Suprapubic skin (tissue), 4 donors: Measurements from ENCODE around the gene HAL.
A peak's percentile ranks its signal among the peaks of the same experiment; 100 is the strongest.

Experiments used
- EP300 ChIP-seq: sonication (generic); formaldehyde crosslinking; IDR thresholded peaks from one replicate; pipeline ENCODE4 v1.6.1; 2017; ENCODE audit warnings: antibody characterized with exemption
- POLR2A ChIP-seq, 2 donors: fragments of 450-650 bp; IDR thresholded peaks; one replicate each; pipeline ENCODE4 v1.6.1; 2017; ENCODE audit warnings: antibody characterized with exemption in 2 of 2, mild to moderate bottlenecking in 2 of 2, moderate library complexity in 2 of 2
- POLR2AphosphoS5 ChIP-seq, 3 donors: sonication (generic); formaldehyde crosslinking; IDR thresholded peaks; one replicate each; pipeline ENCODE4 v1.6.1; 2017; ENCODE audit warnings: antibody characterized with exemption in 3 of 3
- TF ChIP-seq, protein P1 (sequence below), 2 donors: fragments of 200-600 bp in 1 of 2; fragments of 450-650 bp in 1 of 2; sonication (generic) in 1 of 2; IDR thresholded peaks; one replicate each; pipeline ENCODE4 v1.5.1; 2016 to 2019; ENCODE audit warnings: antibody characterized with exemption in 2 of 2, mild to moderate bottlenecking in 1 of 2, moderate library complexity in 1 of 2

DNA sequence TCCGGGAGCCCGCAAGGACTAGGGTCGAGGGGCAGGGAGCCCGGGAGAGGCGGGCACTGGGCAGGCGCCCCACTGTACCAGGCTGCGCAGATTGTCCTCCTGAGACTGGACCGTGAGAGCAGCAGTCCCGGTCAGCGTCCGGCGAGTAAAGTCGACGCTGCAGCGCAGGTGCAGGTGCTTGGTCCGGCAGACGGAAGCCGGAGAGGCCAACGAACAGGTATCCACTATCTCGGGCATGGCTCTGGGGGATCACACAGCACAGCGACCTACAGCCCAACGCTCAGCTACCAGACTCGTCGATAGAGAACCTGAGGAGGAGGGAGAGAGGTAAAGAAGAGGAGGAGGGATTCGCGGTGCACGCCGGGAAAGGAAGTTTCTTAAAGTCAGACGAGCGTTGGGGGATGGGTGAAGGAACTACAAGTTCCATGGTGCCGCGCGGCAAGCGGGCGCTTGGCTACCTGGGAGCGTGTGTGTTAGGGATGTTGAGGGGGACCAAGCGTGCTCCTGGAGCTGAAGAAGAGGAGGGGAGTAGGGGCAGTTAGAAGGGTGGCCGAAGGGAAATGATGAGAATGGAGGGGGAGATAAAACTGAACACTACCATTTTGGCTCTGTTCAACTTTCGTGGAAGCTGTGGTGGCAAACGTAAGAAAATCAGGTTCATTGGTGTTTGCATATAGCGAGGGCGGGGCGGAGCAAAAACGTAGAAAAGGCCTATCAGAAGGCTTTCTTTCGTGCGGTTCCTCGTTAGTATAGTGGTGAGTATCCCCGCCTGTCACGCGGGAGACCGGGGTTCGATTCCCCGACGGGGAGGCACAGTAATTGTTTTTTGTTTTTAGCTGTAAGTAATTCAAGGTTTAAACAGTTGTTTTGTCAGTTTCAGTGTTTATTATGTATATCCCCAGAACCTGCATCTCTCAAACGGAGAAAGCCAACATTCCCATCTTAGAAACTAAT, 39.4 kb upstream of the HAL start, which contains the start of gene LTA4H:
- TF ChIP-seq, protein P1, sequence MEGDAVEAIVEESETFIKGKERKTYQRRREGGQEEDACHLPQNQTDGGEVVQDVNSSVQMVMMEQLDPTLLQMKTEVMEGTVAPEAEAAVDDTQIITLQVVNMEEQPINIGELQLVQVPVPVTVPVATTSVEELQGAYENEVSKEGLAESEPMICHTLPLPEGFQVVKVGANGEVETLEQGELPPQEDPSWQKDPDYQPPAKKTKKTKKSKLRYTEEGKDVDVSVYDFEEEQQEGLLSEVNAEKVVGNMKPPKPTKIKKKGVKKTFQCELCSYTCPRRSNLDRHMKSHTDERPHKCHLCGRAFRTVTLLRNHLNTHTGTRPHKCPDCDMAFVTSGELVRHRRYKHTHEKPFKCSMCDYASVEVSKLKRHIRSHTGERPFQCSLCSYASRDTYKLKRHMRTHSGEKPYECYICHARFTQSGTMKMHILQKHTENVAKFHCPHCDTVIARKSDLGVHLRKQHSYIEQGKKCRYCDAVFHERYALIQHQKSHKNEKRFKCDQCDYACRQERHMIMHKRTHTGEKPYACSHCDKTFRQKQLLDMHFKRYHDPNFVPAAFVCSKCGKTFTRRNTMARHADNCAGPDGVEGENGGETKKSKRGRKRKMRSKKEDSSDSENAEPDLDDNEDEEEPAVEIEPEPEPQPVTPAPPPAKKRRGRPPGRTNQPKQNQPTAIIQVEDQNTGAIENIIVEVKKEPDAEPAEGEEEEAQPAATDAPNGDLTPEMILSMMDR (IDR thresholded peaks at IDR 0.05), result no peak
- TF ChIP-seq POLR2AphosphoS5 (IDR thresholded peaks at IDR 0.05) (peak; percentile 8 to 97 (median 16)), POLR2A (IDR thresholded peaks at IDR 0.05) (no peak), EP300 (no peak)
